Neutrophil (primary cell): Measurements from ENCODE around the gene MIER2.
"Not testable (repeated sequence)": the region's sequence is repeated elsewhere in the genome, so short reads cannot be mapped to it uniquely, and the experiment has no call there.

Experiments used
- H3K27ac ChIP-seq: fragments of 200-600 bp; sonication (generic); 2 replicates; pipeline ENCODE4 v1.5.1; 2016; ENCODE audit warnings: mild to moderate bottlenecking, moderate library complexity
- H3K27me3 ChIP-seq: fragments of 200-600 bp; sonication (generic); 2 replicates; pipeline ENCODE4 v1.6.0; 2016; ENCODE audit warnings: mild to moderate bottlenecking
- H3K36me3 ChIP-seq: fragments of 200-600 bp; sonication (generic); 2 replicates; pipeline ENCODE4 v1.5.1; 2017
- H3K4me1 ChIP-seq, 2 experiments: fragments of 200-600 bp in 1 of 2; sonication (generic) in 1 of 2; 1 replicate in 1 of 2; 2 replicates in 1 of 2; pipeline versions ENCODE4 v1.5.1 to v1.6.1; 2013 to 2016; ENCODE audit warnings: low read depth in 1 of 2, low read length in 1 of 2, mild to moderate bottlenecking in 1 of 2, moderate library complexity in 1 of 2; ENCODE audit not compliant: control insufficient read depth in 1 of 2, insufficient read depth in 1 of 2
- H3K4me3 ChIP-seq, 2 experiments: fragments of 200-600 bp in 1 of 2; sonication (generic) in 1 of 2; 1 replicate in 1 of 2; 2 replicates in 1 of 2; pipeline ENCODE4 v1.5.1; 2013 to 2016; ENCODE audit warnings: low read depth in 1 of 2, low read length in 1 of 2, mild to moderate bottlenecking in 1 of 2, moderate library complexity in 1 of 2
- H3K9me3 ChIP-seq: fragments of 200-600 bp; sonication (generic); 2 replicates; pipeline ENCODE4 v1.5.1; 2016
- CTCF ChIP-seq: fragments of 200-600 bp; sonication (generic); IDR thresholded peaks from 2 replicates; pipeline ENCODE4 v1.5.1; 2016; ENCODE audit warnings: antibody characterized with exemption

MIER2 gene

GRCh38 chr19:359653-359925 lies 15.0 kb upstream of the MIER2 start:
- TF ChIP-seq CTCF = no peak
- no peaks in the 10 kb centered on the region for H3K4me1 ChIP-seq
- H3K4me3 ChIP-seq = no peak overlapping the region

GRCh38 chr19:355536-355935 lies 10.9 kb upstream of the MIER2 start:
- H3K36me3 ChIP-seq, H3K9me3 ChIP-seq, H3K4me3 ChIP-seq, H3K4me1 ChIP-seq, H3K27ac ChIP-seq, H3K27me3 ChIP-seq: not testable (repeated sequence)

More at GRCh38 chr19:359653-359925, 15.0 kb upstream of the MIER2 start:
- Histone ChIP-seq H3K36me3 (no peaks in the 10 kb centered on the region), H3K27me3 (no peaks in the 10 kb centered on the region), H3K9me3 (no peaks in the 10 kb centered on the region), H3K27ac (no peak overlapping the region)

DNA sequence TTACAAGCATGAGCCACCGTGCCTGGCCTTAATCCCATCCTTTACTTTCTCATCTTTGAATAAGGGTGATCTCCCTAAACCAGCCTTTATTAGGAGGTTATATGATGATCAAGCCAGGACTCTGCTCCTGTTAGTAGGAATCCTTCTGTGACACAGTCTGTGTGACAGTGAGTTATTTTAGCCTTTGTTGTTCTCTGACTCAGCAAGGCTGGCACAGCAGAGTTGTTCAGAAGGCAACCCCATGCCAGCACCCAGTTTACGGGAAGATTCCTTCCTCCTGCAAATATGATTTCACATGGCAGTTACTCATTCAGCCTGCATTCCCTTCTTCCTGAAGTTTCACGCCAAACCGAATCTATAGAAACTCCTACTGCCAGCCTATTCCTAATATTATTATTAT lies 10.5 kb upstream of the MIER2 start:
- Histone ChIP-seq H3K27ac (no peak overlapping the region), H3K9me3 (no peaks in the 10 kb centered on the region), H3K4me3 (no peak overlapping the region), H3K36me3 (no peaks in the 10 kb centered on the region), H3K4me1 (no peaks in the 10 kb centered on the region), H3K27me3 (peaks cover 5% of the 10 kb centered on the region)
- no peak for TF ChIP-seq CTCF

DNA sequence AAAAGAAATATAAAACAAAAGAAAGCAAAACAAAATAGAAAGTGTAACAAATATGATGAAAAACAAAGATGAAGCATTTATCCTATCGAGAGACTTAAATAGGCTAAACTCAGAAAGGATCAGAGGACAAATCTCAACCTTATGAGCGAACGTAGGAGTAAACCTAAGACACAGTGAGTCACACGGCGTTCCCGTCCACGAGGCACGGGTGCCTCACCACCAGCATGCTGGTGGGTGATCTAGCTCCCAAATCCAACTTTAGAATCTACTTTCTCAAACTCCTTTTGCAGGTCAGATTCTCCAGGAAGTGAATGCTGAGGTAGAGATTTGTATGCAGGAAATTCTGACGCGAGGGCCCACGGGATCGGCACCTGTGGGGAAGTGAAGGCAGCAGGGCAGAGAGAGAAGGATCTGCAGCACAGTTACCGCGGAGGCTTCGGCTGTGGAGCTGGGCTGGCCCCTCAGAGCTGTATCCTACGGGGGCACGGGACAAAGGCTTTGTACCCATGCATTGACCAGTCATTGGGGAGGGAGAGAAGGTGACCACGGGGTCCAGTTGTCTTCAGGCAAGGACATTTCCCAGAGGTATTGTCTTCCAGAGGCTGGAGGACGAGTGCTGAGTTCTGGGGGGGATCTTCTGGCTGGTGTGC lies 7.5 kb upstream of the MIER2 start:
- no peaks in the 10 kb centered on the region for H3K9me3 ChIP-seq
- H3K4me1 ChIP-seq = no peaks in the 10 kb centered on the region
- H3K27me3 ChIP-seq = peaks cover 15% of the 10 kb centered on the region
- H3K27ac ChIP-seq = no peak overlapping the region
- no peak for TF ChIP-seq CTCF
- H3K4me3 ChIP-seq = no peak overlapping the region
- H3K36me3 ChIP-seq = no peaks in the 10 kb centered on the region

DNA sequence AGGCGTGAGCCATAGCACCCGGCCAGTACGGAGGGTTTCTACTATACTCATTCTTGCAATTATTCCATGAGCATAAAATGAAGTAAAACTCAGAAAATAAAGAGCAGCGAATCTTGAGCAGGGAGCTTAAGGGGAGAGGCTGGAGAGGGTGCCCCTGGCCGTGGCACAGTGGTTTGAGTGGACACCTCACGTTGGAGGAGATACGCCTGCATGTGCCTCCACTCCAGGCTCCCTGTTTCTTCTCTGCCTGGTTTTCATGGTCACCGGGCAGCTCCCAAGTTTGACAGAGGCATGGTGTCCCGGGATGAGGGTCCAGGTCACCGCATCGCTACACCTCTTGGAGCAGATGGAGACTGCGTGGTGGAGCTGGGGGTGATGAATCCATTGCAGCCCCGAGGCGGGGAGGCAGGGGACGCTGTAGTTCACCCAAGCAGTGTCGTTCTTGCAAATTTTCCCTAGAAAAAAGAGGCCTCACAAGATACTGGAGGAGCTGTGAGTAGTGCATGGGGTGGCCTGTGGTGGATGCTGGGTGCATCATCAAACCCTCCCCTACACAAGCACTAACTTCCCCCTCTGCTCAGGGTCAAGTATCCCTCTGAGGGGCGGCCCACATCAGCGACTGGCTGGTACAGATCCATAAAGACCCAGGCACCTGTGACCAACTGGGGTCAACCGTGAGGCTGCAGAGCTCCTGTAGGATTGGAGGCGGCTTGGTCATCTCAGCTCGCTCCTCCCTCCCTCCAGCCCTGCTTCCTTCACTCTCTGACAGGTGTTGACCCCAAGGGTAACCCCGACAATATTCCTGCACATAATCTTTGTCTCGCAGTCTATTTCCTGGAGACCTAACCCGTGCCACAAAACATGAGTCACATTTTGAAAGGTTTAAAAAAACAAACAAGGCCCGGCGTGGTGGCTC lies 3.6 kb upstream of the MIER2 start:
- peaks cover 54% of the 10 kb centered on the region for H3K27me3 ChIP-seq
- H3K4me3 ChIP-seq = no peak overlapping the region
- H3K4me1 ChIP-seq = no peaks in the 10 kb centered on the region
- H3K9me3 ChIP-seq = no peaks in the 10 kb centered on the region
- H3K36me3 ChIP-seq = no peaks in the 10 kb centered on the region
- H3K27ac ChIP-seq = no peak overlapping the region
- no peak for TF ChIP-seq CTCF

GRCh38 chr19:345320-345879 lies 804 bp upstream of the MIER2 start:
- no peak for TF ChIP-seq CTCF

More at GRCh38 chr19:345320-345879, 804 bp upstream of the MIER2 start:
- Histone ChIP-seq H3K9me3 (no peaks in the 10 kb centered on the region), H3K27ac (no peak overlapping the region), H3K4me1 (peaks cover 6% of the 10 kb centered on the region in 2 experiments), H3K27me3 (peaks cover 78% of the 10 kb centered on the region), H3K4me3 (no peak overlapping the region), H3K36me3 (no peaks in the 10 kb centered on the region)
